Activated T-helper 1 cell treated with anti-CD3 and anti-CD28 coated beads, Interleukin-12 subunit alpha, Interleukin-12 subunit beta, Interleukin-2, Interleukin-4 antibody, amounts not matched to agents 30 ng/mL and 10 ng/mL and 1 ng/mL, durations not matched to agents 14 hours and 24 hours and 36 hours (primary cell): ENCODE measurements around the gene ADNP2. TPM values are rescaled to one million over a fixed set of nuclear protein-coding genes. Genes with fewer than 3 reads are reported as not detected.
A peak's percentile ranks its signal among the peaks of the same experiment; 100 is the strongest.

Experiments used
- DNase-seq: peaks from one replicate; pipeline ENCODE4 v3.0.0; 2021; ENCODE audit warnings: low spot score
- H3K27ac Mint-ChIP-seq: one replicate; pipeline ENCODE4 v1.8.0; 2021; ENCODE audit warnings: mild to moderate bottlenecking, mixed read lengths
- H3K27me3 Mint-ChIP-seq: one replicate; pipeline ENCODE4 v1.8.0; 2022; ENCODE audit warnings: mild to moderate bottlenecking, moderate library complexity, mixed read lengths; ENCODE audit not compliant: insufficient read depth
- H3K36me3 Mint-ChIP-seq: one replicate; pipeline ENCODE4 v1.8.0; 2021; ENCODE audit warnings: low read depth, mixed read lengths
- H3K4me1 Mint-ChIP-seq: one replicate; pipeline ENCODE4 v1.8.0; 2021; ENCODE audit warnings: low read depth, mixed read lengths
- H3K4me3 Mint-ChIP-seq: one replicate; pipeline ENCODE4 v1.8.0; 2021; ENCODE audit warnings: mild to moderate bottlenecking, moderate library complexity, mixed read lengths
- H3K9me3 Mint-ChIP-seq: one replicate; pipeline ENCODE4 v1.8.0; 2021; ENCODE audit warnings: mixed read lengths
- intact Hi-C: fragments of 100-400 bp; cut with micrococcal nuclease; formaldehyde crosslinking; loops from one replicate; pipeline ENCODE4 v1.15.1; 2024
- total RNA-seq: library from RNA; stranded (reverse); gene quantifications from 2 replicates; pipeline ENCODE4 v1.2.3, GENCODE V29; 2022

ADNP2 gene
- total RNA-seq, 1 donor from 2014 or later: 29.0 TPM

GRCh38 chr18:80137976-80138375, 28.9 kb downstream of the ADNP2 start:
- Mint-ChIP-seq H3K4me3 (no peak overlapping the region), H3K4me1 (peaks cover 25% of the 10 kb centered on the region), H3K27ac (no peak overlapping the region), H3K36me3 (peaks cover 36% of the 10 kb centered on the region), H3K9me3 (no peaks in the 10 kb centered on the region), H3K27me3 (no peaks in the 10 kb centered on the region)
- no peak for DNase-seq
- intact Hi-C loops: no loop called here

- Mint-ChIP-seq H3K36me3 (peaks cover 23% of the 10 kb centered on the region), H3K27ac (no peak overlapping the region), H3K4me3 (no peak overlapping the region), H3K9me3 (no peaks in the 10 kb centered on the region), H3K4me1 (peaks cover 7% of the 10 kb centered on the region), H3K27me3 (no peaks in the 10 kb centered on the region)
- no peak for DNase-seq
- intact Hi-C loops: no loop called here
Observed at GRCh38 chr18:80140455-80140985, 31.5 kb downstream of the ADNP2 start.

DNA sequence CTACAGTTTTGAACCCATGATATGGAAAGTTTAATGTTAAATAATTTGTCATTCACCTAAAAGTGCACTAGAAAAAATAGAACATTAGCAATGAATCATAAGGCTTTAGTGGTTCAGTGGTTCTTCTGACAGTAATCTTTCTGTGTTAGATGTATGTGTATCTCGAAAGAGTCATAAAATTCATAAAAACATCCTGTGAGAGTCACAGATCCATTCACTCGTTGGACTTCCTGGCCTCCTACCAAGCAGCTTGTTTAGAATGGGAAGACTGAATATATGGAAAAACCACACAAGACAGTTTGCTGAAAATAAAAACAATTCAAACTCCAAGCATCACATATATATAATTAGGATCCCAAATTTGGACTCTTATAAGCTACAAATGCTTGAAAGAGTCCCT, 34.8 kb downstream of the ADNP2 start:
- DNase-seq: no peak
- Mint-ChIP-seq H3K36me3 (peaks cover 17% of the 10 kb centered on the region), H3K4me3 (no peak overlapping the region), H3K27ac (no peak overlapping the region), H3K27me3 (no peaks in the 10 kb centered on the region), H3K4me1 (peaks cover 16% of the 10 kb centered on the region), H3K9me3 (no peaks in the 10 kb centered on the region)
- intact Hi-C loops: no loop called here

GRCh38 chr18:80145196-80145804, 36.2 kb downstream of the ADNP2 start:
- no peak overlapping the region for H3K27ac Mint-ChIP-seq
- H3K4me3 Mint-ChIP-seq: no peak overlapping the region
- H3K27me3 Mint-ChIP-seq: no peaks in the 10 kb centered on the region
- intact Hi-C loops: no loop called here
- H3K9me3 Mint-ChIP-seq: no peaks in the 10 kb centered on the region
- peaks cover 15% of the 10 kb centered on the region for H3K4me1 Mint-ChIP-seq
- no peak for DNase-seq
- H3K36me3 Mint-ChIP-seq: peaks cover 10% of the 10 kb centered on the region

- intact Hi-C loops: loop anchor here (1.0 to 2.0 kb wide), 4 partner anchors 38 to 468 kb away; partner anchors contain the start of genes ADNP2, CTDP1, RBFA and TXNL4A
- Mint-ChIP-seq H3K27ac (no peak overlapping the region), H3K4me1 (peaks cover 10% of the 10 kb centered on the region), H3K27me3 (peaks cover 3% of the 10 kb centered on the region), H3K4me3 (peak overlapping the region; percentile 42), H3K9me3 (no peaks in the 10 kb centered on the region), H3K36me3 (peaks cover 8% of the 10 kb centered on the region)
- DNase-seq: no peak
Observed at GRCh38 chr18:80147037-80147417, 38.0 kb downstream of the ADNP2 start.

- peaks cover 8% of the 10 kb centered on the region for H3K36me3 Mint-ChIP-seq
- H3K27me3 Mint-ChIP-seq: peaks cover 3% of the 10 kb centered on the region
- H3K27ac Mint-ChIP-seq: peak overlapping the region; percentile 65
- peaks cover 10% of the 10 kb centered on the region for H3K4me1 Mint-ChIP-seq
- H3K4me3 Mint-ChIP-seq: peak overlapping the region; percentile 86
- intact Hi-C loops: loop anchor here (1.0 to 2.0 kb wide), 4 partner anchors 38 to 468 kb away; partner anchors contain the start of genes ADNP2, CTDP1, RBFA and TXNL4A
- no peaks in the 10 kb centered on the region for H3K9me3 Mint-ChIP-seq
- peak; percentile 70 for DNase-seq
Observed at GRCh38 chr18:80147418-80148325, 38.6 kb downstream of the ADNP2 start.

DNA sequence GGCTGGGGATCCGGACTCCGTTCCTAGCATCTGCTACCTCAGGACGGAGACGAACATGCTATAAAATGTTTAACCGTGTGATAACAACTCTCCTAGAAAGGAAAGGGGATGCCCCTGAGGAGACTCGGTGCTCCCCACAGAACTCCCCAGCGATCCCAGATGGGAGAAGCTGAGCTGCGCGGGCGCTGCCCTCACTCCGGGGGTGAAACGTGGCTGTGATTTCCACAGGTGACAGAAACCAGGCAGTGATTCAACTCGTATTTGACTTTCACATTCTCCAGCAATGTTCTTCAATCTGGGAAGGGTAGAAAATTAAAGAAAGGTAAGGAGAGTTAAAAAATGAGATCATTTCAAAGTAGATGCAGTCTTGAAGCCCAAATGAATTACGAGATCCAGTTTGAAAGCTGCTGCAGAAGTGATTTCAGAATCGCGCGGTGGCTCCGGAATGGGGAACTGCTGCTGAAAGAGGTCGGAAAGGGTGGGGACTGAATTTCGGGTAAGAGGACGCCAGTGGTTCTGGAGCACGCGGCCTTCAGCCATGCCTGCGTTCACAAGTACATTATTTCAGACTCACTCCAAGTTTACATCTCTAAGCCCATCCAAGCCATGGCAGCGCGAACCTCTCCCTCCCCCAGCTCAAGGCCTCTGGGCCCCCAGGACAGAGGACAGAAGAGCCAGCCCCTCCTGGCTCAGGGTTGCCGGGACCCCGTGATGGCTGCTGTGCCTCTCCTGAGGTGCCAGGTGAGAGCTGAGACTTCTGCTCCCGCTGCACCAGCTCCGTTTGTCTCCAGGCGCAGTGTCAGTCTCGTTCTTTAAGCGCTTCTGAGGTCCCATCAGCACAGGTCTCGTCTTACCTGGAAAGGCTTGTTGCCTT, 39.5 kb downstream of the ADNP2 start:
- peaks cover 10% of the 10 kb centered on the region for H3K4me1 Mint-ChIP-seq
- H3K4me3 Mint-ChIP-seq: peak overlapping the region; percentile 86
- peaks cover 8% of the 10 kb centered on the region for H3K36me3 Mint-ChIP-seq
- intact Hi-C loops: no loop called here
- no peak for DNase-seq
- no peaks in the 10 kb centered on the region for H3K9me3 Mint-ChIP-seq
- H3K27me3 Mint-ChIP-seq: peaks cover 3% of the 10 kb centered on the region
- H3K27ac Mint-ChIP-seq: no peak overlapping the region

DNA sequence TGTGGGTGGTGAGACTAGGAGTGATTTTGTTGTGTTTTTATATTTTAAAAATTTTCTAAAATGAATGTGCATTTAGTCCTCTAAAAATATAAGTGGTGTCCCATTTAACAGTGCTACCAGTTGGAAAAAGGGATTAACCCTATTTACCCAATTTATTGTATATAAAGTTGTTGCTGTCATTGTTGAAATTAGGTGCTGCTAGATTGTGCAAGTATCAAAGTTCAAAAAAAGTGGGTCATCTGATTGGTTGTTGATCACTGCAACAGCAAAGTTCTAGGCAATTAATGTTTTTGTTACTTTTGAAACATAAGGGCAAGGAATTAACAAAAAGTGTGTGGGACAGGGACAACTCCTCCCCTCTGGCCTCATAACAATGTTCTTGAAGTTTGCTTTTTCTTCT, 40.6 kb downstream of the ADNP2 start:
- H3K4me3 Mint-ChIP-seq: no peak overlapping the region
- peaks cover 3% of the 10 kb centered on the region for H3K27me3 Mint-ChIP-seq
- DNase-seq: no peak
- intact Hi-C loops: no loop called here
- no peaks in the 10 kb centered on the region for H3K9me3 Mint-ChIP-seq
- no peak overlapping the region for H3K27ac Mint-ChIP-seq
- H3K36me3 Mint-ChIP-seq: peaks cover 8% of the 10 kb centered on the region
- peaks cover 10% of the 10 kb centered on the region for H3K4me1 Mint-ChIP-seq

DNA sequence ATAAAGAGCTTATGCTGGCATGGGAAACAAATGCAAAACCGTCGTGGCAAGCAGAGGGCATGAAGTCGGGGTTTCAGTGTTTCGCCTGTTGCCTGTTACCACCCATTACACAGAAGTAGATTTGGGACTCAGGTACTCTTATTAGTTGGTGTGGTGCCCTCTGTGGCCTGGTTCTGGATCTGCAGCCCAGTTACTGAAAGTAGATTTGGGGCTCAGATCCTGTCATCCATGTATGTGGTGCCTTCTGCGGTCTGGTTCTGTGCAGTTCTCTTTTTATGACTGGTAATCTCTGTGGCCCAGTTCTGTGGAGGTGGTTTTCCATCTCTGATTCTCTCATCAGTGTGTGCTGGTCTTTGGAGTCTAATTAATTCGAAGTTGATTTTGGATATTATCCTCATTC, 45.2 kb downstream of the ADNP2 start:
- Mint-ChIP-seq H3K9me3 (no peaks in the 10 kb centered on the region), H3K4me3 (no peak overlapping the region), H3K36me3 (no peaks in the 10 kb centered on the region), H3K27me3 (peaks cover 3% of the 10 kb centered on the region), H3K4me1 (no peaks in the 10 kb centered on the region), H3K27ac (no peak overlapping the region)
- intact Hi-C loops: no loop called here
- DNase-seq: no peak

- intact Hi-C loops: loop anchor here (1.0 kb wide), 1 partner anchor 100 kb away; no protein-coding TSS in a partner anchor
- Mint-ChIP-seq H3K4me3 (no peak overlapping the region), H3K9me3 (no peaks in the 10 kb centered on the region), H3K27me3 (peaks cover 9% of the 10 kb centered on the region), H3K27ac (no peak overlapping the region), H3K4me1 (no peaks in the 10 kb centered on the region), H3K36me3 (no peaks in the 10 kb centered on the region)
- DNase-seq: peak; percentile 45
Observed at GRCh38 chr18:80157708-80158343, 48.8 kb downstream of the ADNP2 start.

- H3K4me1 Mint-ChIP-seq: no peaks in the 10 kb centered on the region
- no peak overlapping the region for H3K27ac Mint-ChIP-seq
- no peak overlapping the region for H3K4me3 Mint-ChIP-seq
- no peaks in the 10 kb centered on the region for H3K9me3 Mint-ChIP-seq
- intact Hi-C loops: no loop called here
- no peaks in the 10 kb centered on the region for H3K36me3 Mint-ChIP-seq
- peaks cover 9% of the 10 kb centered on the region for H3K27me3 Mint-ChIP-seq
- DNase-seq: no peak
Observed at GRCh38 chr18:80158365-80158764, 49.3 kb downstream of the ADNP2 start.
